ENCODE results near the gene OR2M3. TPM values are rescaled to one million over a fixed set of nuclear protein-coding genes. Genes with fewer than 3 reads are reported as not detected.

OR2M3 gene
- total RNA-seq, 4 donors from 2014 or later = not detected

DNA sequence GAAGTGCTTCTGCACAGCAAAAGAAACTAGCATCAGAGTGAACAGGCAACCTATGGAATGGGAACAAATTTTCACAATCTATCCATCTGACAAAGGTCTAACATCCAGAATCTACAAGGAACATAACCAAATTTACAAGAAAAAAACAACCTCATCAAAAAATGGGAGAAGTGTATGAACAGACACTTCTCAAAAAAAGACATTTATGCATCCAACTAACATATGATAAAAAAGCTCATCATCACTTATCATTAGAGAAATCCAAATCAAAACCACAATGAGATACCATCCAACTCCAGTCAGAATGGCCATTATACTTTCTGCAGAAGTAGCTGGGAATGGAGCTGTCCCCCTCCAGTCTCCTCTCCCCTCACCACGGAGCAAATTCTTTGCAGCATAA is 2.9 kb upstream of the OR2M3 start:
- WGBS, 2 donors (ENCODE audit: low coverage in 1 of 2) = 79% methylated on average over 1 of the region's 1 CpG; no CpG with 5 or more reads in 1 of the 2 donors
- Histone ChIP-seq H3K4me1 (no peaks in the 10 kb centered on the region), H3K4me3 (no peak overlapping the region), H3K9me3 (peaks cover 0 to 17% (median 0%) of the 10 kb centered on the region in 3 donors), H3K27me3 (no peaks in the 10 kb centered on the region), H3K36me3 (no peaks in the 10 kb centered on the region), H3K27ac (no peak overlapping the region)
- TF ChIP-seq EP300 (IDR thresholded peaks at IDR 0.05) (no peak), POLR2AphosphoS5 (IDR thresholded peaks at IDR 0.05) (no peak), POLR2A (IDR thresholded peaks at IDR 0.05) (no peak)
- TF ChIP-seq, protein P1, sequence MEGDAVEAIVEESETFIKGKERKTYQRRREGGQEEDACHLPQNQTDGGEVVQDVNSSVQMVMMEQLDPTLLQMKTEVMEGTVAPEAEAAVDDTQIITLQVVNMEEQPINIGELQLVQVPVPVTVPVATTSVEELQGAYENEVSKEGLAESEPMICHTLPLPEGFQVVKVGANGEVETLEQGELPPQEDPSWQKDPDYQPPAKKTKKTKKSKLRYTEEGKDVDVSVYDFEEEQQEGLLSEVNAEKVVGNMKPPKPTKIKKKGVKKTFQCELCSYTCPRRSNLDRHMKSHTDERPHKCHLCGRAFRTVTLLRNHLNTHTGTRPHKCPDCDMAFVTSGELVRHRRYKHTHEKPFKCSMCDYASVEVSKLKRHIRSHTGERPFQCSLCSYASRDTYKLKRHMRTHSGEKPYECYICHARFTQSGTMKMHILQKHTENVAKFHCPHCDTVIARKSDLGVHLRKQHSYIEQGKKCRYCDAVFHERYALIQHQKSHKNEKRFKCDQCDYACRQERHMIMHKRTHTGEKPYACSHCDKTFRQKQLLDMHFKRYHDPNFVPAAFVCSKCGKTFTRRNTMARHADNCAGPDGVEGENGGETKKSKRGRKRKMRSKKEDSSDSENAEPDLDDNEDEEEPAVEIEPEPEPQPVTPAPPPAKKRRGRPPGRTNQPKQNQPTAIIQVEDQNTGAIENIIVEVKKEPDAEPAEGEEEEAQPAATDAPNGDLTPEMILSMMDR (IDR thresholded peaks at IDR 0.05) = no peak
- ATAC-seq = no peak

DNA sequence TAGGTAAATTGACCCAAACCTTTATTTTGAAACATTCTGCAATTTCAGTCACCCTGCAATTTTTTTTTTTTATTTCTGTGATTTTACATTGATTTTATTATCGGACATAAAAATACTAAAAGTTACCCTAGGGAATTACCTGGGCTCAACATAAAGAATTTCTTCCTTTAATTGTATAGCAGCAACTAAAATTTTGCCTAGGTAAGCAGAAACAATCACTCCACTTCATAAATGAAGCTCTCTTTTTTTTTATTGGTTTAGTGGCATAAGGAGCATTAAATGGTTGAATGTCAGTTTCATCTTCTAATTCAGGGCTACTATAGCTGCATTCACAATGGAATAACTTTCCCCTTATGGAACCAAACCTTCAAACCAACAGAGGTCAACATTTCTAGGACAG is 18.8 kb downstream of the OR2M3 start:
- Histone ChIP-seq H3K27ac (no peak overlapping the region), H3K4me1 (no peaks in the 10 kb centered on the region), H3K36me3 (no peaks in the 10 kb centered on the region), H3K27me3 (no peaks in the 10 kb centered on the region), H3K9me3 (no peaks in the 10 kb centered on the region), H3K4me3 (no peak overlapping the region)
- TF ChIP-seq, protein P1 (IDR thresholded peaks at IDR 0.05) = no peak
- TF ChIP-seq POLR2AphosphoS5 (IDR thresholded peaks at IDR 0.05) (no peak), EP300 (IDR thresholded peaks at IDR 0.05) (no peak), POLR2A (IDR thresholded peaks at IDR 0.05) (no peak)
- 100% methylated on average over 1 of the region's 1 CpG; no CpG with 5 or more reads in 1 of the 2 donors for WGBS, 2 donors (ENCODE audit: low coverage in 1 of 2)
- ATAC-seq = no peak

DNA sequence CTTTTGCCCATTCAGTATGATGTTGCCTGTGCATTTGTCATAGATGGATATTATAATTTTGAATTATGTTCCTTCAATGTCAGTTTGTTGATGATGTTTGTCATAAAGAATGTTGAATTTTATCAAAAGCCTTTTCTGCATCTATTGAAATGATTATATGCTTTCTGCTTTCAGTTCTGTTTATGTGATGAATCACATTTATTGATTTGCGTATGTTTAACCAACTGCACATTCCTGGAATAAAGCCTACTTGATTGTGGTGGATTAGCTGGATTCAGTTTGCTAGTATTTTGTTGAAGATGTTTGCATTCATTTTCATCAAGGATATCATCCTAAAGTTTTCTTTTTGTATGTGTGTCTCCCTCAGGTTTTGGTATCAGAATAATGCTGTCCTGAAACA is 28.5 kb downstream of the OR2M3 start:
- H3K36me3 ChIP-seq = no peaks in the 10 kb centered on the region
- no peak for TF ChIP-seq EP300 (IDR thresholded peaks at IDR 0.05)
- no peak for TF ChIP-seq POLR2A (IDR thresholded peaks at IDR 0.05)
- no peak for TF ChIP-seq POLR2AphosphoS5 (IDR thresholded peaks at IDR 0.05)
- TF ChIP-seq, protein P1 (IDR thresholded peaks at IDR 0.05) = no peak
- ATAC-seq = no peak
- WGBS, 2 donors (ENCODE audit: low coverage in 1 of 2) = 76 to 82% methylated on average over 1 of the region's 1 CpG
- no peaks in the 10 kb centered on the region for H3K27me3 ChIP-seq
- H3K4me1 ChIP-seq = no peaks in the 10 kb centered on the region
- H3K4me3 ChIP-seq = no peak overlapping the region
- H3K9me3 ChIP-seq = peaks cover 0 to 4% (median 0%) of the 10 kb centered on the region in 3 donors
- no peak overlapping the region for H3K27ac ChIP-seq

DNA sequence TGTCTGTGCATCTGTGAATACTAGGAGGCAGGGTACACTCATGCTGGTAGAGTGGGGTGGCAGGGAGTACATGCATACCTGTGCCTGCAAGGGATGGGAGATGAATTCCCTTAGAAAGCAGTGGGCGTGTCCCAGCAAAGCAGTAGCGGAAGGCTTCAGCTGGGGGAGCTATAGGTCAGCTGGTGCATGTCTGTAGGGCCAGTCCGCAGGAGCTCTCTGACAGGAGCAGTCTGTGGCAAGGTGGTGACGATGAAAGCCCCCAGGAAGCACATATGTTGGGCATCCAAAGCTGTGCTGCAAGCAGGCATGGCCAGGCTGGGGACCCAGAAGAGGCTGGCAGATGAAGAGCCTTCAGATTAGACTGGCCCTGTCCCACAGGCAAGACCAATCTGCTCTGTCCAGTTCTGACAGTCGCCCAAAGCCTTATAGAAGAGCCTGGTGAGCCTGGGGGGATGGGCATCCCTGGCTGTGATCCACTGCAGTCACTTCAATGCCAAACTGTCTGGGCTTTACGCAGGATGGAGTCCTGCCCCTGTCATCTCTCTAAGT is 32.4 kb downstream of the OR2M3 start:
- H3K36me3 ChIP-seq = no peaks in the 10 kb centered on the region
- peaks cover 0 to 4% (median 0%) of the 10 kb centered on the region in 3 donors for H3K9me3 ChIP-seq
- TF ChIP-seq, protein P1 (IDR thresholded peaks at IDR 0.05) = no peak
- TF ChIP-seq POLR2AphosphoS5 (IDR thresholded peaks at IDR 0.05) (no peak), POLR2A (IDR thresholded peaks at IDR 0.05) (no peak), EP300 (IDR thresholded peaks at IDR 0.05) (no peak)
- no peaks in the 10 kb centered on the region for H3K4me1 ChIP-seq
- no peak for ATAC-seq
- WGBS, 2 donors (ENCODE audit: low coverage in 1 of 2) = 54 to 58% methylated on average over 2 to 4 of the region's 6 CpGs
- no peaks in the 10 kb centered on the region for H3K27me3 ChIP-seq
- H3K27ac ChIP-seq = no peak overlapping the region
- no peak overlapping the region for H3K4me3 ChIP-seq

DNA sequence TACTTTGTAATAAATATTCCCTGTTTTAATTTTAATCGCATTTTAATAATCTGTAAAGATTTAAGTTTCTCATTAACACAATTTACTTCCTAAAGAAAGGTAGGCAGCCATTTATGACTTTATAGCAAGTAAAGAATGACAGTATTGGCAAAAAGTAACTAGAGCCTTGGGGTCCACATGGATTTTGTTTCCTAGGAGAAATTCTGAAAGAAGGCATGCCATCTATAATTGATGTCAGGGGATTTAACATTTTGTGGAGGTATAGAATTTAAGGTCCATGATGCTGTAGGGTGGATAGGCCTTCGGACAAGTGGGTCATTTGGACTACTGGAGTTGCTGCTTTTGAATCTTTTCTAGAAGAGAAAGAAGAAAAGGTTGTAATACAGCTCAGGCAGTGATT is 34.1 kb downstream of the OR2M3 start, which contains the start of gene OR2M4:
Gene OR2M4, plus strand, starts transcription at position 301 of the 400 bp plus-strand sequence. CDS start 7,512 bp downstream, outside the sequence.
- Histone ChIP-seq H3K4me3 (no peak within 1 kb of the TSS), H3K9me3 (peaks cover 0 to 4% (median 0%) of the 10 kb centered on the region in 3 donors), H3K27ac (no peak within 1 kb of the TSS), H3K4me1 (no peaks in the 10 kb centered on the region), H3K27me3 (no peaks in the 10 kb centered on the region), H3K36me3 (no peaks in the 10 kb centered on the region)
- WGBS, 2 donors (ENCODE audit: low coverage in 1 of 2) = 68 to 83% methylated on average over 2 of the region's 2 CpGs
- ATAC-seq = no peak
- no peak for TF ChIP-seq POLR2AphosphoS5 (IDR thresholded peaks at IDR 0.05)
- no peak for TF ChIP-seq POLR2A (IDR thresholded peaks at IDR 0.05)
- TF ChIP-seq, protein P1 (IDR thresholded peaks at IDR 0.05) = no peak
- TF ChIP-seq EP300 (IDR thresholded peaks at IDR 0.05) = no peak
